ENCODE results near the gene RAD51C. TPM values are rescaled to one million over a fixed set of nuclear protein-coding genes. Genes with fewer than 3 reads are reported as not detected.
"Not testable (repeated sequence)": the region's sequence is repeated elsewhere in the genome, so short reads cannot be mapped to it uniquely, and the experiment has no call there.

The RAD51C gene
- total RNA-seq (12.7 TPM), polyA plus RNA-seq (10 to 100 TPM; 49.2 to 89.3 (median 56.3) TPM)

DNA sequence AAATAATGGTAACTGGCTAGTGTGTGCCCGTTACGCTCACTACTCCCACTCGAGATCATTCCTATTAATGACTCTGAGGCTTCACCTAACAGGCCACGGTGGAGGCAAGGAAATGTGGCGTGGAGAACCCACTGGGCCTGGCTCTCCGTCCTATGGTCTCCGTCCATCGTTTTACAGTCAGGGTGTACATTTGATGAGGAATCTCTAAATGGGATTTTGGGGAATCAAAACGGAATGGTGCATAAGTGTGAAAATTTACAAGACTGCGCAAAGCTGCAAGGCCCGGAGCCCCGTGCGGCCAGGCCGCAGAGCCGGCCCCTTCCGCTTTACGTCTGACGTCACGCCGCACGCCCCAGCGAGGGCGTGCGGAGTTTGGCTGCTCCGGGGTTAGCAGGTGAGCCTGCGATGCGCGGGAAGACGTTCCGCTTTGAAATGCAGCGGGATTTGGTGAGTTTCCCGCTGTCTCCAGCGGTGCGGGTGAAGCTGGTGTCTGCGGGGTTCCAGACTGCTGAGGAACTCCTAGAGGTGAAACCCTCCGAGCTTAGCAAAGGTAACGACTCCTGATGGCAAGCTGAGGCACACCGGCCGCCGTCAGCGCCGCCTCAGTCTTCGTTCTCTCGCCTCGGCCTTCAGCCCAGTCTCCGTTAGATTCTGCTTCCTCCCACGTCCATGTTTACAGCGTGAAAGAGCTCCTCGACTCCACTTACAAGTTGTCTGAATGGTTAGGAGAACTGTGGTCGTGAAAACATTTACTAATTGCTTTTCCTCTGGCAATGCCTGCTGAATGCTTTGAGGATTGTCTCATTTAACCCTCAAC is at the start of gene RAD51C:
RAD51C (plus strand) TSS at position 364 of the 817 bp plus-strand sequence; CDS start at position 406, 42 bp downstream.
- Mint-ChIP-seq H3K27ac (peak within 1 kb of the TSS; percentile 91 to 98 (median 96)), H3K4me1 (peaks cover 21 to 40% (median 30%) of the 10 kb centered on the region in 4 donors), H3K27me3 (no peaks in the 10 kb centered on the region), H3K4me3 (peak within 1 kb of the TSS; percentile 93 to 96 (median 94)), H3K36me3 (peaks cover 7% of the 10 kb centered on the region), H3K9me3 (no peaks in the 10 kb centered on the region)
- peak within 1 kb of the TSS; percentile 80 for H3K27ac ChIP-seq (ENCODE audit: insufficient read depth, low read length, poor library complexity, severe bottlenecking)
- peak within 1 kb of the TSS; percentile 96 for H3K4me3 ChIP-seq (ENCODE audit: low read depth, low read length)
- H3K4me1 ChIP-seq (ENCODE audit: control insufficient read depth, insufficient read depth, low read length, poor library complexity, severe bottlenecking): peaks cover 18% of the 10 kb centered on the region
- H3K9me3 ChIP-seq (ENCODE audit: control insufficient read depth in 2 of 2, low read length in 2 of 2): no peaks in the 10 kb centered on the region
- no peaks in the 10 kb centered on the region for H3K27me3 ChIP-seq (ENCODE audit: control insufficient read depth, insufficient read depth, low read length)
- peak; percentile 74 to 95 (median 84) for DNase-seq
- ATAC-seq (ENCODE audit: low read depth in 2 of 2): peak; percentile 99
- H3K36me3 ChIP-seq (ENCODE audit: control insufficient read depth, insufficient read depth, low read length): peaks cover 5% of the 10 kb centered on the region

GRCh38 chr17:58643147-58643546 is 49.3 kb upstream of the RAD51C start:
- Mint-ChIP-seq H3K27me3 (no peaks in the 10 kb centered on the region), H3K36me3 (peaks cover 8% of the 10 kb centered on the region), H3K27ac (peak overlapping the region in 1 of 3 donors; percentile 45), H3K4me1 (no peaks in the 10 kb centered on the region), H3K4me3 (no peak overlapping the region), H3K9me3 (peaks cover 0 to 2% (median 0%) of the 10 kb centered on the region in 7 donors)
- DNase-seq (no peak), ATAC-seq (ENCODE audit: low read depth in 2 of 2) (no peak)
- no peaks in the 10 kb centered on the region for H3K36me3 ChIP-seq (ENCODE audit: control insufficient read depth, insufficient read depth, low read length)
- no peak overlapping the region for H3K27ac ChIP-seq (ENCODE audit: insufficient read depth, low read length, poor library complexity, severe bottlenecking)
- H3K9me3 ChIP-seq (ENCODE audit: control insufficient read depth in 2 of 2, low read length in 2 of 2): no peaks in the 10 kb centered on the region
- no peak overlapping the region for H3K4me3 ChIP-seq (ENCODE audit: low read depth, low read length)
- no peaks in the 10 kb centered on the region for H3K27me3 ChIP-seq (ENCODE audit: control insufficient read depth, insufficient read depth, low read length)
- no peaks in the 10 kb centered on the region for H3K4me1 ChIP-seq (ENCODE audit: control insufficient read depth, insufficient read depth, low read length, poor library complexity, severe bottlenecking)

DNA sequence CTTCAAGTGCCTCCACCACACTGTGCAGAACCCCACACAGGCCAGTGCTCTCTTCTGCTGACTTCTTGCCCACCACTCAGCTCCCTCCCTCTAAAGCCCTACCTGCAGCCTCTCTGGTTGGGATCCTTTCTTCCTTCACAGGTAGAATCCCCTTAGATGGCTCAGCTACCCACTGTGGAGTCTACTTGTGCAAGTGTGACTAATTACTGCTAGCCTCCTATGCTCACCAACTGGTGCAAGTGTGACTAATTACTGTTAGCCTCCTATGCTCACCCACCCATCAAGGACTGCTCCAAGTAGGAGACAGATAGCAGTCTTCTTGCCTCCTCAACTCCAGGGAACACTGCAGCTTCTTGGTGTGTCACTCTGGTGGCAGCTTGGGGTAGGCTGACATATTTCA is 44.2 kb upstream of the RAD51C start:
- Histone ChIP-seq H3K4me1 (ENCODE audit: control insufficient read depth, insufficient read depth, low read length, poor library complexity, severe bottlenecking) (no peaks in the 10 kb centered on the region), H3K4me3 (ENCODE audit: low read depth, low read length) (no peak overlapping the region), H3K36me3 (ENCODE audit: control insufficient read depth, insufficient read depth, low read length) (no peaks in the 10 kb centered on the region), H3K27ac (ENCODE audit: insufficient read depth, low read length, poor library complexity, severe bottlenecking) (no peak overlapping the region), H3K27me3 (ENCODE audit: control insufficient read depth, insufficient read depth, low read length) (no peaks in the 10 kb centered on the region), H3K9me3 (ENCODE audit: control insufficient read depth in 2 of 2, low read length in 2 of 2) (no peaks in the 10 kb centered on the region)
- Mint-ChIP-seq H3K9me3 (peaks cover 0 to 2% (median 0%) of the 10 kb centered on the region in 7 donors), H3K4me1 (no peaks in the 10 kb centered on the region), H3K27ac (no peak overlapping the region), H3K4me3 (no peak overlapping the region), H3K36me3 (peaks cover 9% of the 10 kb centered on the region), H3K27me3 (no peaks in the 10 kb centered on the region)
- ATAC-seq (ENCODE audit: low read depth in 2 of 2): no peak
- DNase-seq: no peak

GRCh38 chr17:58657962-58658803 is 34.2 kb upstream of the RAD51C start:
- Histone ChIP-seq H3K4me3 (ENCODE audit: low read depth, low read length) (peak overlapping the region; percentile 92), H3K27ac (ENCODE audit: insufficient read depth, low read length, poor library complexity, severe bottlenecking) (peak overlapping the region; percentile 88)
- H3K9me3 ChIP-seq (ENCODE audit: control insufficient read depth in 2 of 2, low read length in 2 of 2); H3K36me3 ChIP-seq (ENCODE audit: control insufficient read depth, insufficient read depth, low read length); ATAC-seq (ENCODE audit: low read depth in 2 of 2); H3K4me1 ChIP-seq (ENCODE audit: control insufficient read depth, insufficient read depth, low read length, poor library complexity, severe bottlenecking); H3K36me3 Mint-ChIP-seq; H3K9me3 Mint-ChIP-seq; H3K27me3 ChIP-seq (ENCODE audit: control insufficient read depth, insufficient read depth, low read length); H3K27me3 Mint-ChIP-seq: not testable (repeated sequence)
- Mint-ChIP-seq H3K4me1 (peaks cover 5 to 23% (median 12%) of the 10 kb centered on the region in 4 donors), H3K27ac (peak overlapping the region; percentile 98 to 100 (median 99)), H3K4me3 (peak overlapping the region; percentile 77 to 94 (median 87))
- DNase-seq: peak in 2 of 3 donors; percentile 11 to 54

- peak overlapping the region; percentile 77 to 94 (median 87) for H3K4me3 Mint-ChIP-seq
- Histone ChIP-seq H3K9me3 (ENCODE audit: control insufficient read depth in 2 of 2, low read length in 2 of 2) (no peaks in the 10 kb centered on the region), H3K27me3 (ENCODE audit: control insufficient read depth, insufficient read depth, low read length) (no peaks in the 10 kb centered on the region), H3K4me1 (ENCODE audit: control insufficient read depth, insufficient read depth, low read length, poor library complexity, severe bottlenecking) (peaks cover 5% of the 10 kb centered on the region), H3K4me3 (ENCODE audit: low read depth, low read length) (peak overlapping the region; percentile 92), H3K27ac (ENCODE audit: insufficient read depth, low read length, poor library complexity, severe bottlenecking) (peak overlapping the region; percentile 88), H3K36me3 (ENCODE audit: control insufficient read depth, insufficient read depth, low read length) (no peaks in the 10 kb centered on the region)
- H3K9me3 Mint-ChIP-seq: peaks cover 0 to 4% (median 0%) of the 10 kb centered on the region in 7 donors
- H3K27me3 Mint-ChIP-seq: peaks cover 6% of the 10 kb centered on the region
- DNase-seq: peak; percentile 67 to 91 (median 89)
- peak; percentile 90 to 92 for ATAC-seq (ENCODE audit: low read depth in 2 of 2)
- no peaks in the 10 kb centered on the region for H3K36me3 Mint-ChIP-seq
- peaks cover 5 to 23% (median 12%) of the 10 kb centered on the region in 4 donors for H3K4me1 Mint-ChIP-seq
- peak overlapping the region; percentile 98 to 100 (median 99) for H3K27ac Mint-ChIP-seq
Observed at GRCh38 chr17:58658804-58659713, 33.3 kb upstream of the RAD51C start.

DNA sequence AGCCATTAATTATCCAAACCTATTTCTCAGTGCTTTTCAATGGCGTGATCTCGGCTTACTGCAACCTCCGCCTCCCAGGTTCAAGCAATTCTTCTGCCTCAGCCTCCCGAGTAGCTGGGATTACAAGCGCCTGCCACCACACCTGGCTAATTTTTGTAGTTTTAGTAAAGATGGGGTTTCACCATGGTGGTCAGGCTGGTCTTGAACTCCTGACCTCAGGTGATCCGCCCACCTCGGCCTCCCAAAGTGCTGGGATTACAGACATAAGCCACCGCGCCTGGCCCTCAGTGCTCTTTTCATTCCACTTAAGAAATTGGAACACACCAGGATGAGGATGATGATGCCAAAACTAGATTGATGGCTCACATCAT is 32.7 kb upstream of the RAD51C start:
- not testable (repeated sequence) for H3K9me3 Mint-ChIP-seq; H3K9me3 ChIP-seq (ENCODE audit: control insufficient read depth in 2 of 2, low read length in 2 of 2); H3K36me3 Mint-ChIP-seq; H3K27me3 Mint-ChIP-seq; H3K4me1 ChIP-seq (ENCODE audit: control insufficient read depth, insufficient read depth, low read length, poor library complexity, severe bottlenecking); H3K27me3 ChIP-seq (ENCODE audit: control insufficient read depth, insufficient read depth, low read length); ATAC-seq (ENCODE audit: low read depth in 2 of 2); H3K36me3 ChIP-seq (ENCODE audit: control insufficient read depth, insufficient read depth, low read length); DNase-seq
- Histone ChIP-seq H3K4me3 (ENCODE audit: low read depth, low read length) (peak overlapping the region; percentile 92), H3K27ac (ENCODE audit: insufficient read depth, low read length, poor library complexity, severe bottlenecking) (peak overlapping the region; percentile 88)
- Mint-ChIP-seq H3K27ac (peak overlapping the region; percentile 98 to 100 (median 99)), H3K4me1 (peaks cover 5 to 23% (median 12%) of the 10 kb centered on the region in 4 donors), H3K4me3 (peak overlapping the region; percentile 77 to 94 (median 87))

GRCh38 chr17:58660621-58661020 is 31.8 kb upstream of the RAD51C start:
- Histone ChIP-seq H3K36me3 (ENCODE audit: control insufficient read depth, insufficient read depth, low read length) (no peaks in the 10 kb centered on the region), H3K9me3 (ENCODE audit: control insufficient read depth in 2 of 2, low read length in 2 of 2) (no peaks in the 10 kb centered on the region), H3K4me1 (ENCODE audit: control insufficient read depth, insufficient read depth, low read length, poor library complexity, severe bottlenecking) (peaks cover 5% of the 10 kb centered on the region), H3K27ac (ENCODE audit: insufficient read depth, low read length, poor library complexity, severe bottlenecking) (no peak overlapping the region), H3K4me3 (ENCODE audit: low read depth, low read length) (no peak overlapping the region), H3K27me3 (ENCODE audit: control insufficient read depth, insufficient read depth, low read length) (no peaks in the 10 kb centered on the region)
- ATAC-seq (ENCODE audit: low read depth in 2 of 2) (no peak), DNase-seq (no peak)
- H3K4me1 Mint-ChIP-seq: peaks cover 5 to 23% (median 12%) of the 10 kb centered on the region in 4 donors
- no peaks in the 10 kb centered on the region for H3K36me3 Mint-ChIP-seq
- peaks cover 10% of the 10 kb centered on the region for H3K27me3 Mint-ChIP-seq
- H3K4me3 Mint-ChIP-seq: peak overlapping the region; percentile 43 to 56 (median 50)
- peak overlapping the region in 1 of 3 donors; percentile 1 for H3K27ac Mint-ChIP-seq
- H3K9me3 Mint-ChIP-seq: peaks cover 0 to 4% (median 0%) of the 10 kb centered on the region in 7 donors
